ENCODE results near the gene ZBTB11.
A peak's percentile ranks its signal among the peaks of the same experiment; 100 is the strongest.
"Not testable (repeated sequence)": the region's sequence is repeated elsewhere in the genome, so short reads cannot be mapped to it uniquely, and the experiment has no call there.

ZBTB11 gene

GRCh38 chr3:101643861-101644613, 32.9 kb downstream of the ZBTB11 start:
- peak; percentile 64 for DNase-seq

GRCh38 chr3:101643009-101643844, 33.7 kb downstream of the ZBTB11 start:
- DNase-seq, result no peak

- DNase-seq, result no peak
Observed at GRCh38 chr3:101642441-101642840, 34.5 kb downstream of the ZBTB11 start.

GRCh38 chr3:101641397-101642115, 35.4 kb downstream of the ZBTB11 start:
- DNase-seq, result not testable (repeated sequence)

- no peak for DNase-seq
Observed at GRCh38 chr3:101640256-101640655, 36.7 kb downstream of the ZBTB11 start.

- DNase-seq, result no peak
Observed at GRCh38 chr3:101639280-101639963, 37.5 kb downstream of the ZBTB11 start.

GRCh38 chr3:101638261-101638745, 38.6 kb downstream of the ZBTB11 start:
- DNase-seq, result no peak

- no peak for DNase-seq
Observed at GRCh38 chr3:101637451-101637850, 39.5 kb downstream of the ZBTB11 start.

- peak; percentile 41 for DNase-seq
Observed at GRCh38 chr3:101635954-101636798, 40.8 kb downstream of the ZBTB11 start.

GRCh38 chr3:101635345-101635744, 41.6 kb downstream of the ZBTB11 start:
- no peak for DNase-seq

GRCh38 chr3:101634591-101635196, 42.2 kb downstream of the ZBTB11 start:
- no peak for DNase-seq

GRCh38 chr3:101633186-101633585, 43.7 kb downstream of the ZBTB11 start:
- no peak for DNase-seq

- no peak for DNase-seq
Observed at GRCh38 chr3:101632586-101632985, 44.3 kb downstream of the ZBTB11 start.

GRCh38 chr3:101631959-101632358, 45.0 kb downstream of the ZBTB11 start:
- DNase-seq, result not testable (repeated sequence)

GRCh38 chr3:101631098-101631796, 45.7 kb downstream of the ZBTB11 start:
- no peak for DNase-seq

- DNase-seq, result no peak
Observed at GRCh38 chr3:101629219-101629618, 47.7 kb downstream of the ZBTB11 start.

- DNase-seq, result no peak
Observed at GRCh38 chr3:101625879-101626278, 51.1 kb downstream of the ZBTB11 start.

GRCh38 chr3:101624857-101625256, 52.1 kb downstream of the ZBTB11 start:
- DNase-seq, result no peak

GRCh38 chr3:101623656-101624055, 53.3 kb downstream of the ZBTB11 start:
- DNase-seq, result no peak

GRCh38 chr3:101619734-101620133, 57.2 kb downstream of the ZBTB11 start:
- DNase-seq, result no peak
